GM23338 (cell line): Measurements from ENCODE around the gene PRR14L. TPM values are rescaled to one million over a fixed set of nuclear protein-coding genes. Genes with fewer than 3 reads are reported as not detected.

ENCODE experiments used
- ATAC-seq: fragments of 200-7000 bp; cut with Tn5 transposase; 3 replicates; pipeline ENCODE4 v1.9.1; 2020
- DNase-seq: peaks from one replicate; pipeline ENCODE4 v3.0.0-alpha.2; 2015; ENCODE audit warnings: low spot score
- H2AFZ ChIP-seq: fragments of 200-600 bp; sonication (generic); 2 replicates; pipeline ENCODE4 v1.8.0; 2016; ENCODE audit warnings: antibody characterized with exemption, mild to moderate bottlenecking, moderate library complexity
- H3F3A ChIP-seq: fragments of 200-600 bp; sonication (generic); replicated peaks from 2 replicates; pipeline ENCODE4 v1.8.0; 2017; ENCODE audit warnings: antibody characterized with exemption, mixed run types, low read depth
- H3K27ac ChIP-seq: fragments of 200-600 bp; sonication (generic); 2 replicates; pipeline ENCODE4 v1.6.1; 2016; ENCODE audit warnings: low read depth
- H3K27me3 ChIP-seq: fragments of 200-600 bp; sonication (generic); 2 replicates; pipeline ENCODE4 v1.8.0; 2016; ENCODE audit warnings: mild to moderate bottlenecking, mixed run types, moderate library complexity; ENCODE audit not compliant: insufficient read depth
- H3K36me3 ChIP-seq: fragments of 200-600 bp; sonication (generic); 2 replicates; pipeline ENCODE4 v1.8.0; 2016; ENCODE audit warnings: mild to moderate bottlenecking; ENCODE audit not compliant: insufficient read depth
- H3K4me1 ChIP-seq: fragments of 200-600 bp; sonication (generic); 2 replicates; pipeline ENCODE4 v1.8.0; 2016; ENCODE audit warnings: mild to moderate bottlenecking, moderate library complexity; ENCODE audit not compliant: insufficient read depth
- H3K4me2 ChIP-seq: fragments of 200-600 bp; sonication (generic); 2 replicates; pipeline ENCODE4 v1.7.1; 2017; ENCODE audit warnings: mixed run types
- H3K4me3 ChIP-seq: fragments of 200-600 bp; sonication (generic); 2 replicates; pipeline ENCODE4 v1.6.1; 2016; ENCODE audit warnings: mixed run types
- H3K79me2 ChIP-seq: fragments of 200-600 bp; sonication (generic); replicated peaks from 2 replicates; pipeline ENCODE4 v1.8.0; 2017; ENCODE audit warnings: mild to moderate bottlenecking; ENCODE audit not compliant: insufficient read depth
- H3K9me2 ChIP-seq: fragments of 200-600 bp; sonication (generic); 2 replicates; pipeline ENCODE4 v1.8.0; 2017; ENCODE audit not compliant: insufficient read depth
- H4K20me1 ChIP-seq: fragments of 200-600 bp; sonication (generic); replicated peaks from 2 replicates; pipeline ENCODE4 v1.8.0; 2017; ENCODE audit warnings: mild to moderate bottlenecking; ENCODE audit not compliant: insufficient read depth
- H3K27ac Mint-ChIP-seq: 2 replicates; pipeline ENCODE4 v1.8.0; 2020; ENCODE audit warnings: inconsistent platforms, mild to moderate bottlenecking, moderate library complexity, mixed read lengths
- H3K27me3 Mint-ChIP-seq: 3 replicates; pipeline ENCODE4 v1.8.0; 2022; ENCODE audit warnings: low read depth, mild to moderate bottlenecking, moderate library complexity, mixed read lengths, inconsistent platforms; ENCODE audit not compliant: insufficient read depth, poor library complexity
- H3K36me3 Mint-ChIP-seq: 3 replicates; pipeline ENCODE4 v1.8.0; 2021; ENCODE audit warnings: low read depth, mild to moderate bottlenecking, inconsistent platforms, moderate library complexity, mixed read lengths
- H3K4me1 Mint-ChIP-seq: 3 replicates; pipeline ENCODE4 v1.8.0; 2020; ENCODE audit warnings: mild to moderate bottlenecking, inconsistent platforms, mixed read lengths
- H3K4me3 Mint-ChIP-seq: 3 replicates; pipeline ENCODE4 v1.8.0; 2021; ENCODE audit warnings: moderate library complexity, mild to moderate bottlenecking, inconsistent platforms, mixed read lengths
- H3K9me3 Mint-ChIP-seq: 3 replicates; pipeline ENCODE4 v1.8.0; 2020; ENCODE audit warnings: moderate library complexity, mild to moderate bottlenecking, inconsistent platforms, mixed read lengths
- CREB1 ChIP-seq: fragments of 250-450 bp; sonication (Bioruptor Pico); IDR thresholded peaks from 2 replicates; pipeline ENCODE4 v1.5.0; 2020; ENCODE audit warnings: low read depth, mild to moderate bottlenecking, moderate library complexity
- CTCF ChIP-seq, 2 experiments: fragments of 200-600 bp in 1 of 2; sonication (generic) in 1 of 2; conservative IDR thresholded peaks; 2 replicates each; pipeline versions ENCODE4 v1.5.1 to v1.6.1; 2016 to 2017; ENCODE audit warnings: antibody characterized with exemption in 2 of 2, low read depth in 2 of 2, mild to moderate bottlenecking in 2 of 2, moderate library complexity in 1 of 2
- ETS1 ChIP-seq: IDR thresholded peaks from 2 replicates; pipeline ENCODE4 v1.6.1; 2016; ENCODE audit warnings: antibody characterized with exemption
- EZH2 ChIP-seq: fragments of 200-600 bp; sonication (generic); IDR thresholded peaks from one replicate; pipeline ENCODE4 v1.8.0; 2017; ENCODE audit warnings: antibody characterized with exemption, mild to moderate bottlenecking, low read depth; ENCODE audit not compliant: unreplicated experiment
- JUNB ChIP-seq: IDR thresholded peaks from one replicate; pipeline ENCODE4 v1.6.1; 2016; ENCODE audit warnings: antibody characterized with exemption; ENCODE audit not compliant: unreplicated experiment
- NANOG ChIP-seq: IDR thresholded peaks from 2 replicates; pipeline ENCODE4 v1.6.1; 2016; ENCODE audit warnings: antibody characterized with exemption, borderline replicate concordance
- POLR2AphosphoS5 ChIP-seq: IDR thresholded peaks from 2 replicates; pipeline ENCODE4 v1.6.1; 2016; ENCODE audit warnings: antibody characterized with exemption, low read depth
- REST ChIP-seq: IDR thresholded peaks from one replicate; pipeline ENCODE4 v1.6.1; 2018; ENCODE audit warnings: antibody characterized with exemption; ENCODE audit not compliant: unreplicated experiment
- STAT1 ChIP-seq: IDR thresholded peaks from one replicate; pipeline ENCODE4 v1.6.1; 2016; ENCODE audit warnings: antibody characterized with exemption; ENCODE audit not compliant: unreplicated experiment
- ZNF114 ChIP-seq: fragments of 250-450 bp; sonication (Bioruptor Pico); IDR thresholded peaks from 2 replicates; pipeline ENCODE4 v1.5.0; 2020; ENCODE audit warnings: mild to moderate bottlenecking, moderate library complexity
- ZNF331 ChIP-seq: fragments of 250-450 bp; sonication (Bioruptor Pico); IDR thresholded peaks from 2 replicates; pipeline ENCODE4 v1.5.0; 2020; ENCODE audit warnings: low read depth, mild to moderate bottlenecking, moderate library complexity
- ZNF462 ChIP-seq: fragments of 250-450 bp; sonication (Bioruptor Pico); IDR thresholded peaks from 2 replicates; pipeline ENCODE4 v1.5.0; 2020; ENCODE audit warnings: mild to moderate bottlenecking, moderate library complexity
- polyA plus RNA-seq: library from polyadenylated mRNA; unstranded; fragments of >200 nt; fragmentation: Nextera tagmentation; extraction: Ambion mirVana; gene quantifications from 2 replicates; pipeline ENCODE4 v1.2.1, GENCODE V29; 2016
- total RNA-seq: library from RNA; depleted of rRNA; stranded (reverse); fragments of >200 nt; shearing (Covaris generic); gene quantifications from 2 replicates; pipeline ENCODE4 v1.2.3, GENCODE V29; 2014

The PRR14L gene
- total and polyA plus RNA-seq, 2 experiments from 2014 or later = 46.3 to 54.0 TPM

- H3K27me3 ChIP-seq = no peaks in the 10 kb centered on the region
- H3K36me3 Mint-ChIP-seq = peaks cover 31% of the 10 kb centered on the region
- no peaks in the 10 kb centered on the region for H3K27me3 Mint-ChIP-seq
- no peaks in the 10 kb centered on the region for H3F3A ChIP-seq
- H3K4me3 ChIP-seq = no peak overlapping the region
- H3K9me2 ChIP-seq = no peaks in the 10 kb centered on the region
- peaks cover 10% of the 10 kb centered on the region for H3K36me3 ChIP-seq
- ATAC-seq (no peak), DNase-seq (no peak)
- TF ChIP-seq JUNB (no peak), POLR2AphosphoS5 (no peak), REST (no peak), CTCF (conservative IDR thresholded peaks at IDR 0.05; ENCODE audit: low read depth in 2 of 2) (no peak), CREB1 (no peak), ETS1 (no peak), NANOG (no peak), ZNF331 (CRISPR knock-in tag) (no peak), EZH2 (no peak), STAT1 (no peak), ZNF114 (CRISPR knock-in tag) (no peak), ZNF462 (no peak)
- no peaks in the 10 kb centered on the region for H3K9me3 Mint-ChIP-seq
- no peak overlapping the region for H3K27ac ChIP-seq
- H3K4me3 Mint-ChIP-seq = no peak overlapping the region
- H3K4me1 ChIP-seq = no peaks in the 10 kb centered on the region
- peaks cover 95% of the 10 kb centered on the region for H3K79me2 ChIP-seq
- H3K27ac Mint-ChIP-seq = no peak overlapping the region
- H4K20me1 ChIP-seq = peaks cover 62% of the 10 kb centered on the region
- 0 out of 3 replicates have a peak, but pooled peaks cover 2% of the 10 kb centered on the region for H3K4me1 Mint-ChIP-seq
- H2AFZ ChIP-seq = no peak overlapping the region
- H3K4me2 ChIP-seq = no peak overlapping the region
Observed at GRCh38 chr22:31736458-31736857, 13.5 kb downstream of the PRR14L start.
